Tibial nerve (tissue), 4 donors: ENCODE data around the gene CD58. TPM values are rescaled to one million over a fixed set of nuclear protein-coding genes. Genes with fewer than 3 reads are reported as not detected.

Source experiments
- DNase-seq, 2 donors: peaks; one replicate each; pipeline ENCODE4 v3.0.0-alpha.2; 2019; ENCODE audit warnings: low spot score in 2 of 2
- H3K27ac ChIP-seq, 4 donors: fragments of 200-600 bp; sonication (generic) in 3 of 4; one replicate each; pipeline ENCODE4 v1.5.1; 2017 to 2019; ENCODE audit warnings: mild to moderate bottlenecking in 1 of 4
- H3K27me3 ChIP-seq, 2 donors: fragments of 200-600 bp; sonication (generic) in 1 of 2; one replicate each; pipeline versions ENCODE4 v1.5.1 to v1.6.0; 2017 to 2019
- H3K36me3 ChIP-seq, 3 donors: fragments of 200-600 bp; sonication (generic); one replicate each; pipeline ENCODE4 v1.5.1; 2018 to 2019
- H3K4me1 ChIP-seq, 4 donors: fragments of 200-600 bp; sonication (generic) in 3 of 4; one replicate each; pipeline ENCODE4 v1.5.1; 2017 to 2019
- H3K4me3 ChIP-seq, 4 donors: fragments of 200-600 bp; sonication (generic) in 3 of 4; one replicate each; pipeline ENCODE4 v1.5.1; 2017 to 2019; ENCODE audit warnings: mild to moderate bottlenecking in 1 of 4, moderate library complexity in 1 of 4
- H3K9me3 ChIP-seq, 4 donors: fragments of 200-600 bp; sonication (generic) in 3 of 4; one replicate each; pipeline ENCODE4 v1.5.1; 2017 to 2019
- EP300 ChIP-seq, 2 donors: sonication (generic); formaldehyde crosslinking; IDR thresholded peaks; one replicate each; pipeline ENCODE4 v1.6.1; 2017; ENCODE audit warnings: antibody characterized with exemption in 2 of 2, mild to moderate bottlenecking in 1 of 2
- POLR2A ChIP-seq, 2 donors: fragments of 450-650 bp; IDR thresholded peaks; one replicate each; pipeline ENCODE4 v1.6.1; 2017; ENCODE audit warnings: antibody characterized with exemption in 2 of 2, mild to moderate bottlenecking in 2 of 2, moderate library complexity in 2 of 2
- WGBS, 2 donors: methylation state at CpG; one replicate each; pipeline ENCODE4 v1.1.5; 2018; 5-methylcytosine and 5-hydroxymethylcytosine counted together
- total RNA-seq, 4 donors: library from RNA; depleted of rRNA; stranded (reverse); fragments of >200 nt; gene quantifications; one replicate each; pipeline ENCODE4 v1.1.0, GENCODE V29; 2016
- TF ChIP-seq, protein P1 (sequence below), 5 experiments: fragments of 200-600 bp in 3 of 5; fragments of 450-650 bp in 2 of 5; sonication (generic) in 3 of 5; IDR thresholded peaks; one replicate each; pipeline ENCODE4 v1.5.1; 2016 to 2019; ENCODE audit warnings: antibody characterized with exemption in 5 of 5, mild to moderate bottlenecking in 3 of 5, moderate library complexity in 2 of 5

CD58 gene
- total RNA-seq, 4 donors from 2014 or later: 15.9 to 36.0 (median 21.8) TPM

DNA sequence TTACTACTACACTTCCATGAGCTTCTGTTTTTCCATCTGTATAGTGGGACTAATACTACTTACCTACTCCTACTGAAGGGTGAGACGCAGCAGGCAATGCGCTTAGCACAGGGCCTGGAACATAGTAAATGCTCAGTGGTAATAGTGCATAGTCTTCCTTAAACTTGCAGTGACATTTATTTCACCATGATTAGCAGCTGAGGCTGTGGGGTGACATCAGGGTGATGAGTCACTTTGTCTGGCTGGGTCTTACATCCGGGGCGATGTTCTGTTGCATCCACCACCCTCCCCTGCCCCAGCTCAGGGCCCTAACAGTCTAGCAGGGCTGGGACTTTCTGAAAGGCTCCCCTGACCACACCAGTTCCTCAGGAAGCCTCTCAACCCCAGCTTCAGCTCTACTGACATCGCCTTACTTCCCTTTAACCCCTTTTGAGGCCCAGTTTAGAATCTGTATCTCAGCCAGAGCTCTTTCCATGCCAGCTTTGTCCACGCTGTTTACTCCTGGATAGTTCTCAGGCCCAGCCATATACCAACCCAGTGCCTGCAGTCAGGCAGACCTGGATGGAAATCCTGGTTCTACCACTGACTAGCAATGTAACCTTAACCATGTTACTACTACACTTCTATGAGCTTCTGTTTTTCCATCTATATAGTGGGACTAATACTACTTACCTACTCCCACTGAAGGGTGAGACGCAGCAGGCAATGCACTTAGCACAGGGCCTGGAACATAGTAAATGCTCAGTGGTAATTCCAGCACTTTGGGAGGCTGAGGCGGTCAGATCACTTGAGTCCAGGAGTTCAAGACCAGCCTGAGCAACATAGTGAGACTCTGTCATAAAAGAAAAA, 66.3 kb downstream of the CD58 start:
- Histone ChIP-seq H3K4me1 (peaks cover 0 to 13% (median 0%) of the 10 kb centered on the region in 4 donors), H3K36me3 (no peaks in the 10 kb centered on the region), H3K27me3 (no peaks in the 10 kb centered on the region), H3K27ac (peak overlapping the region in 2 of 4 donors; percentile 49 to 53), H3K4me3 (no peak overlapping the region), H3K9me3 (no peaks in the 10 kb centered on the region)
- peak in 1 of 2 donors; percentile 66 for TF ChIP-seq EP300 (IDR thresholded peaks at IDR 0.05)
- TF ChIP-seq POLR2A (IDR thresholded peaks at IDR 0.05): no peak
- WGBS, 2 donors: 61 to 68% methylated on average over 8 of the region's 8 CpGs
- peak; percentile 30 to 51 for DNase-seq

DNA sequence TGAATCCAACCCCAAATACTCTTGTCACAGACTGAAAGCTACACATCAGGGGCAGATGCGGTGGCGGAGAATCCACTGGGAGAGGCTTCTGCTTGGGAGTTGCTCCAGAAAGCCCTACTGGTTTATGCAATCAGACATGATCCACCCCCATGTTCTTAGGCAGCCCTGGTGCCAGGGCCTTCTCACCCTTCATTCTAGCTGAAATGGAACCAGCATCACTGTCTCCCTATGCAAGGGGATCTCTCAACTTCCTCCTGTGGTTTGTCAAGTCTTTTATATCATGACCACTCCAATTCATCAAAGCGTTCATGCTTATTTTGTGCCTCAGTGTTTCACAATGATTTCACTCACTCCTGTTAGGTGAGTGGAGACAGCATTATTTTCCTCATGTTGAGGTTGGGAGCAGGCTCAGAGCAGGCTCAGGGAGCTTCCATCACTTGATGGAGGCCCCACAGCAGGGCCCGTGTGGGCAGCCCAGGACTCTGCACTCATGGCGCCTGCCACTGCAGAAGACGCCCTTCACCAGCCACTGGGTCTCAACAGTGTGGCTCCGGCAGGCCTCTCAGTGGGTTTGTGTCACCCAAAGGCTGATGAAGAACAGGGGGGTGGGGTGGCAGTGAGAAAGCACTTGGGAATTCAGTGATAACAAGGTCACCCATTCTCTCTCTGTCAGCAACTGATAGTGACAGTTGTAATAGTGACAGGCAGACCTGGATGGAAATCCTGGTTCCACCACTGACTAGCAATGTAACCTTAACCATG, 67.1 kb downstream of the CD58 start:
- WGBS, 2 donors: 88 to 92% methylated on average over 6 to 7 of the region's 7 CpGs
- DNase-seq: no peak

DNA sequence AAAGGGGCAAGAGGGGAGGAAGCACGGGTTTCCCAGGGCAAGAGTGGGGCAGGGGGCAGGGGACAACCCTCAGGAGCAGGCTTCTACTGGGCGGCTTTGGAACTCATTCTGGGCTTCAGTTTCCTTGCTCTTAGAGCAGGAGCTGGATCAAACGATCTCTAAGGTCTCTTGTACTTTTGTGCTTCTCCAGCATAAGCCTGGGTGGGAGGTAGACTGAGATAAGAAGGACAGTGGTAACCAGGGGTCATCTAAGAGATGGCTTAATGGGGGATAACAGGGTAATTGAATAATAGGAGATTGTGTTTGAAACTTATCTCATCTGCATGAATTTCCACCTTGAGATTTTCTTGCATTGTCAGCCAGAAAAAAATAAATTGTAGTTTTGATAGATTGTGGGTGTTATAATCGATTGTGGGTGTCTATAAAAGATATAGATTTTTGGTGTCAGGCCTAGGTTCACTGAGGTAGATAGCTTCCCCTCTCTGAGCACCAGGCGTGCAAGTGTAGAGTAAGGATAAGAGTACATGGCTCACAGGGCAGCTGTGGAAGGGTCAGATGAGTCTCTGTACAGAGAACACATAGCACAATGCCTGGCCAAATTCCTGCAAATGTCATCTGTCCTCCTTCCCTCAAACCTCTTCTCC, 68.0 kb downstream of the CD58 start:
- Histone ChIP-seq H3K4me3 (no peak overlapping the region), H3K4me1 (peaks cover 0 to 6% (median 0%) of the 10 kb centered on the region in 4 donors), H3K27ac (no peak overlapping the region), H3K36me3 (no peaks in the 10 kb centered on the region), H3K27me3 (no peaks in the 10 kb centered on the region), H3K9me3 (no peaks in the 10 kb centered on the region)
- WGBS, 2 donors: 67 to 68% methylated on average over 5 of the region's 5 CpGs
- DNase-seq: no peak
- TF ChIP-seq EP300 (IDR thresholded peaks at IDR 0.05): no peak

More for the DNA sequence above, 67.1 kb downstream of the CD58 start:
- H3K36me3 ChIP-seq: no peaks in the 10 kb centered on the region
- H3K27ac ChIP-seq: peak overlapping the region in 2 of 4 donors; percentile 49 to 53
- no peak overlapping the region for H3K4me3 ChIP-seq
- peaks cover 0 to 8% (median 0%) of the 10 kb centered on the region in 4 donors for H3K4me1 ChIP-seq
- no peaks in the 10 kb centered on the region for H3K27me3 ChIP-seq
- no peaks in the 10 kb centered on the region for H3K9me3 ChIP-seq
- TF ChIP-seq POLR2A (IDR thresholded peaks at IDR 0.05) (no peak), EP300 (IDR thresholded peaks at IDR 0.05) (no peak)
- TF ChIP-seq, protein P1, sequence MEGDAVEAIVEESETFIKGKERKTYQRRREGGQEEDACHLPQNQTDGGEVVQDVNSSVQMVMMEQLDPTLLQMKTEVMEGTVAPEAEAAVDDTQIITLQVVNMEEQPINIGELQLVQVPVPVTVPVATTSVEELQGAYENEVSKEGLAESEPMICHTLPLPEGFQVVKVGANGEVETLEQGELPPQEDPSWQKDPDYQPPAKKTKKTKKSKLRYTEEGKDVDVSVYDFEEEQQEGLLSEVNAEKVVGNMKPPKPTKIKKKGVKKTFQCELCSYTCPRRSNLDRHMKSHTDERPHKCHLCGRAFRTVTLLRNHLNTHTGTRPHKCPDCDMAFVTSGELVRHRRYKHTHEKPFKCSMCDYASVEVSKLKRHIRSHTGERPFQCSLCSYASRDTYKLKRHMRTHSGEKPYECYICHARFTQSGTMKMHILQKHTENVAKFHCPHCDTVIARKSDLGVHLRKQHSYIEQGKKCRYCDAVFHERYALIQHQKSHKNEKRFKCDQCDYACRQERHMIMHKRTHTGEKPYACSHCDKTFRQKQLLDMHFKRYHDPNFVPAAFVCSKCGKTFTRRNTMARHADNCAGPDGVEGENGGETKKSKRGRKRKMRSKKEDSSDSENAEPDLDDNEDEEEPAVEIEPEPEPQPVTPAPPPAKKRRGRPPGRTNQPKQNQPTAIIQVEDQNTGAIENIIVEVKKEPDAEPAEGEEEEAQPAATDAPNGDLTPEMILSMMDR (IDR thresholded peaks at IDR 0.05): no peak

DNA sequence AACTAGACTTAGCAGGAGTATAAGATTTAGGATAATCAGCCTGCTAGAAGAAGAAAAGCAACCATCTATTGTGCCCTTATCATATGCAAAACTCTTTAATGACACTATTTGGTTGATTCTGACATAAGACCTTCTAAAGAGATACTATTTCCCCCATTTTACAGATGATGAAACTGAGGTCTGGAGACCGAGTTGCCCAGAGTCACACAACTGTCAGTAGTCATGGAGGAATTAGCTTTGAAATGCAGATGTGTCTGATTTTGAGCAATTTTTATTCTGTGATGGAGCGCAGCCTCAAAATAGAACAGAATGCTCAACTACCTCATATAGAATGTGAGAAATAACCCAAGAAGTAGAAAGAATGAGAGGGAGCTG, 69.0 kb downstream of the CD58 start:
- Histone ChIP-seq H3K4me1 (peaks cover 0 to 9% (median 0%) of the 10 kb centered on the region in 4 donors), H3K4me3 (no peak overlapping the region), H3K36me3 (no peaks in the 10 kb centered on the region), H3K9me3 (no peaks in the 10 kb centered on the region), H3K27me3 (no peaks in the 10 kb centered on the region), H3K27ac (no peak overlapping the region)
- 94 to 100% methylated on average over 2 of the region's 2 CpGs for WGBS, 2 donors
- DNase-seq: no peak
- no peak for TF ChIP-seq EP300 (IDR thresholded peaks at IDR 0.05)
- TF ChIP-seq, protein P1 (IDR thresholded peaks at IDR 0.05): no peak
- TF ChIP-seq POLR2A (IDR thresholded peaks at IDR 0.05): no peak

DNA sequence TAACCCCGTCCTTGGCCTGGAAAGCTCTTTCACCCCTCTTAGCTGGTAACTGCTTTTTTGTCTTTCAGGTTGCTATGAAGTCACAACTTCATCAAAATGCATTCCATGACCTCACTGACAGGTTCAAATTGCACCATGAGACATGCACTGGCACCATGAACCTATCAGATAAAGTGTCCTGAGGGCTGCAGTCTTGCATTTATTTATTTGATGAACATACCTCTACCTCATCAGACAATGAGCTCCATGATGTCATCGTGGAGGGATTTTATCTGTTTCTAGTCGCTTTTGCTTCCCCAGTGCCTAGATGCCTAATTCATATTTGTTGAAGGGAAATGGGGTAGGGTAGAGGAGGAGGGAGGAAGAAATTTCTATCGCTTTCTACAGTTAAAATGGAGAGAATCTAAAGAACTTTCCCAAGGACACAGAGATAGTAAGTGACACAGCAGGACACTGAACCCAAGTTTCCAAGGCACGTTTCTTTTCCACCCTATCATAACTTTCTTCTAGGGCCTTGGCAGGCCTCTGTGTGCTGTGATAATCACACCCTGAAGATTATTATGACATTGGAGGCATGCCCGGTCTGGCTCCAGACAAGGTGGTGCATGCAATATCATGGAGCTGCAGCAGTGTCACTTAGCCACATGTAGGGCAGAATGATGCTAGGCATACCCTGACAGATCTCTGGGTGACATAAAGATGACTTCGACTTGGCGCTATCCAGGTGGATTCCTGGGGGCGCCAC, 69.5 kb downstream of the CD58 start:
- H3K27me3 ChIP-seq: no peaks in the 10 kb centered on the region
- H3K27ac ChIP-seq: no peak overlapping the region
- no peaks in the 10 kb centered on the region for H3K36me3 ChIP-seq
- H3K4me3 ChIP-seq: no peak overlapping the region
- no peaks in the 10 kb centered on the region for H3K9me3 ChIP-seq
- no peak for TF ChIP-seq POLR2A (IDR thresholded peaks at IDR 0.05)
- TF ChIP-seq EP300 (IDR thresholded peaks at IDR 0.05): no peak
- TF ChIP-seq, protein P1 (IDR thresholded peaks at IDR 0.05): no peak
- WGBS, 2 donors: 79 to 87% methylated on average over 9 of the region's 9 CpGs
- peaks cover 0 to 15% (median 0%) of the 10 kb centered on the region in 4 donors for H3K4me1 ChIP-seq
- DNase-seq: no peak
